K562 (cell line): ENCODE measurements around the gene PEX11B. TPM values are rescaled to one million over a fixed set of nuclear protein-coding genes. Genes with fewer than 3 reads are reported as not detected.
A peak's percentile ranks its signal among the peaks of the same experiment; 100 is the strongest.

ENCODE experiments used
- FOXJ2 ChIP-seq: fragments of 200-800 bp; sonication (Bioruptor generic); IDR thresholded peaks from 2 replicates; pipeline ENCODE4 v1.6.1; 2016; ENCODE audit warnings: missing genetic modification characterization, missing compliant biosample characterization
- FOXK1 ChIP-seq: sonication (generic); formaldehyde crosslinking; IDR thresholded peaks from 2 replicates; pipeline ENCODE4 v1.8.0; 2022; ENCODE audit warnings: missing genetic modification reagents, mild to moderate bottlenecking, borderline replicate concordance
- SMARCA5 ChIP-seq: fragments of 450-650 bp; IDR thresholded peaks from 2 replicates; pipeline ENCODE4 v1.6.1; 2016
- SMARCE1 ChIP-seq: fragments of 450-650 bp; IDR thresholded peaks from 2 replicates; pipeline ENCODE4 v1.7.1; 2016; ENCODE audit warnings: mild to moderate bottlenecking
- TFAM ChIP-seq: fragments of 250-450 bp; sonication (Bioruptor Pico); conservative IDR thresholded peaks from 2 replicates; pipeline ENCODE4 v1.5.0; 2021; ENCODE audit warnings: mild to moderate bottlenecking, moderate library complexity
- polyA plus RNA-seq, 8 experiments: library from polyadenylated mRNA; depleted of rRNA in 4 of 8; stranded (reverse) in 5 of 8; unstranded in 3 of 8; fragments of >200 nt; fragmentation: Nextera tagmentation in 2 of 8; fragmentation: Illumina TruSeq in 1 of 8; extraction: Ambion mirVana in 2 of 8; extraction: Trizol in 1 of 8; gene quantifications; 2 replicates each; pipeline versions ENCODE4 v1.2.1 to v1.2.3, GENCODE V29; 2011 to 2014; ENCODE audit warnings: inconsistent platforms in 1 of 8, missing spikeins in 1 of 8
- total RNA-seq, 7 experiments: library from RNA; depleted of rRNA in 6 of 7; stranded (reverse); fragments of >200 nt in 6 of 7; fragmentation: Illumina TruSeq in 2 of 7; extraction: Trizol in 2 of 7; gene quantifications; 2 replicates each; pipeline versions ENCODE4 v1.2.1 to v1.2.3, GENCODE V29; 2011 to 2021; ENCODE audit warnings: low replicate concordance in 1 of 7
- TF ChIP-seq, protein P1 (sequence below): sonication (generic); IDR thresholded peaks from 2 replicates; pipeline ENCODE4 v1.6.1; 2016
- TF ChIP-seq, protein P2 (sequence below), 2 experiments: IDR thresholded peaks; 2 replicates each; pipeline ENCODE4 v1.6.1; 2012; ENCODE audit warnings: improper control_type of control experiment in 2 of 2, low read depth in 2 of 2, low read length in 2 of 2, borderline replicate concordance in 1 of 2
- TF ChIP-seq, protein P3 (sequence below), 2 experiments: fragments of 450-650 bp in 1 of 2; sonication (generic) in 1 of 2; formaldehyde crosslinking in 1 of 2; IDR thresholded peaks; 2 replicates each; pipeline versions ENCODE4 v1.7.1 to v1.9.0; 2016 to 2022; ENCODE audit warnings: inconsistent platforms in 1 of 2, mild to moderate bottlenecking in 1 of 2, missing genetic modification reagents in 1 of 2

PEX11B gene
- total and polyA plus RNA-seq, 9 of the 15 experiments (the other 6 are each of a cell fraction or from before 2014, with no cell fraction given): 13.2 to 60.0 (median 21.7) TPM

DNA sequence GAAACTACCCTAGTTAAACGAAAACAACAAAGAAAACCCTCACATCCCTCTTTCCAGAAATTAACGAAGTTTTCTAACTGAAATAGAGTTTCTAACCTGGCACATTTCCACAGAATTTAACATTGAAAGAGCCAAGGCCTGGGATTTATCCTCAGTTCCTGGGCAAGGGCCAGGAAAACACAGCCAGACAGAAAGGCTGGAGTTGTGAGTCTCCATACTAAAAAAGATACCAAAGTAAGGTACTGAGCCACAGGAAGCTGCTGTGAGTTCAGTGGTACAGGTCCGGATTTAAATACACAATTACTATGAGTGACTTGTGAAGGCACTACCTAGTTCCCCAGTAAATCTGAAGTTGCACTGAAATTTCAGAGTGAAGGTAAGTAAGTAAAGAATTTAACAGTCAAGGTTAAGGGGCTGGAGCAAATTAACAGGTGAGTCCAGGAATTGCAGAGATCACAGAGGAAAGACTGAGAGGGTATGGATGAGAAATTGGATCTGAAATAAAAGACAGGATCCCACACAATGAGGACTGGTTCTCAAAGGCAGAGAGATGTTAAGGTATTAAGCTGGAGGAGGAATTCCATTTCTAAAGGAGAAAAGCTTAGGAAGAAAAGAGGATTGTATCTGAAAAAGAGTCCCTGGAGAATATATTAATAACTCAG is 38.4 kb upstream of the PEX11B start (continued):
- TF ChIP-seq, protein P1, sequence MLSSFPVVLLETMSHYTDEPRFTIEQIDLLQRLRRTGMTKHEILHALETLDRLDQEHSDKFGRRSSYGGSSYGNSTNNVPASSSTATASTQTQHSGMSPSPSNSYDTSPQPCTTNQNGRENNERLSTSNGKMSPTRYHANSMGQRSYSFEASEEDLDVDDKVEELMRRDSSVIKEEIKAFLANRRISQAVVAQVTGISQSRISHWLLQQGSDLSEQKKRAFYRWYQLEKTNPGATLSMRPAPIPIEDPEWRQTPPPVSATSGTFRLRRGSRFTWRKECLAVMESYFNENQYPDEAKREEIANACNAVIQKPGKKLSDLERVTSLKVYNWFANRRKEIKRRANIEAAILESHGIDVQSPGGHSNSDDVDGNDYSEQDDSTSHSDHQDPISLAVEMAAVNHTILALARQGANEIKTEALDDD: peak; percentile 39; the same call in 1 of the 2 replicates
- 0 out of 2 replicates have a peak, but pooled peaks have one; percentile 33 for TF ChIP-seq SMARCA5
- TF ChIP-seq, protein P2, sequence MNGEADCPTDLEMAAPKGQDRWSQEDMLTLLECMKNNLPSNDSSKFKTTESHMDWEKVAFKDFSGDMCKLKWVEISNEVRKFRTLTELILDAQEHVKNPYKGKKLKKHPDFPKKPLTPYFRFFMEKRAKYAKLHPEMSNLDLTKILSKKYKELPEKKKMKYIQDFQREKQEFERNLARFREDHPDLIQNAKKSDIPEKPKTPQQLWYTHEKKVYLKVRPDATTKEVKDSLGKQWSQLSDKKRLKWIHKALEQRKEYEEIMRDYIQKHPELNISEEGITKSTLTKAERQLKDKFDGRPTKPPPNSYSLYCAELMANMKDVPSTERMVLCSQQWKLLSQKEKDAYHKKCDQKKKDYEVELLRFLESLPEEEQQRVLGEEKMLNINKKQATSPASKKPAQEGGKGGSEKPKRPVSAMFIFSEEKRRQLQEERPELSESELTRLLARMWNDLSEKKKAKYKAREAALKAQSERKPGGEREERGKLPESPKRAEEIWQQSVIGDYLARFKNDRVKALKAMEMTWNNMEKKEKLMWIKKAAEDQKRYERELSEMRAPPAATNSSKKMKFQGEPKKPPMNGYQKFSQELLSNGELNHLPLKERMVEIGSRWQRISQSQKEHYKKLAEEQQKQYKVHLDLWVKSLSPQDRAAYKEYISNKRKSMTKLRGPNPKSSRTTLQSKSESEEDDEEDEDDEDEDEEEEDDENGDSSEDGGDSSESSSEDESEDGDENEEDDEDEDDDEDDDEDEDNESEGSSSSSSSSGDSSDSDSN (IDR thresholded peaks at IDR 0.05; ENCODE audit: borderline replicate concordance in 1 of 2, low read depth in 2 of 2, low read length in 2 of 2): 0 out of 4 replicates have a peak, but pooled peaks of 1 of the 2 experiments have one; percentile 12
- no peak for TF ChIP-seq FOXK1
- TF ChIP-seq SMARCE1: 0 out of 2 replicates have a peak, but pooled peaks have one; percentile 18
- TF ChIP-seq FOXJ2 (tag): peak; percentile 27; the same call in 1 of the 2 replicates
- no peak for TF ChIP-seq TFAM (CRISPR knock-in tag)
- TF ChIP-seq, protein P3, sequence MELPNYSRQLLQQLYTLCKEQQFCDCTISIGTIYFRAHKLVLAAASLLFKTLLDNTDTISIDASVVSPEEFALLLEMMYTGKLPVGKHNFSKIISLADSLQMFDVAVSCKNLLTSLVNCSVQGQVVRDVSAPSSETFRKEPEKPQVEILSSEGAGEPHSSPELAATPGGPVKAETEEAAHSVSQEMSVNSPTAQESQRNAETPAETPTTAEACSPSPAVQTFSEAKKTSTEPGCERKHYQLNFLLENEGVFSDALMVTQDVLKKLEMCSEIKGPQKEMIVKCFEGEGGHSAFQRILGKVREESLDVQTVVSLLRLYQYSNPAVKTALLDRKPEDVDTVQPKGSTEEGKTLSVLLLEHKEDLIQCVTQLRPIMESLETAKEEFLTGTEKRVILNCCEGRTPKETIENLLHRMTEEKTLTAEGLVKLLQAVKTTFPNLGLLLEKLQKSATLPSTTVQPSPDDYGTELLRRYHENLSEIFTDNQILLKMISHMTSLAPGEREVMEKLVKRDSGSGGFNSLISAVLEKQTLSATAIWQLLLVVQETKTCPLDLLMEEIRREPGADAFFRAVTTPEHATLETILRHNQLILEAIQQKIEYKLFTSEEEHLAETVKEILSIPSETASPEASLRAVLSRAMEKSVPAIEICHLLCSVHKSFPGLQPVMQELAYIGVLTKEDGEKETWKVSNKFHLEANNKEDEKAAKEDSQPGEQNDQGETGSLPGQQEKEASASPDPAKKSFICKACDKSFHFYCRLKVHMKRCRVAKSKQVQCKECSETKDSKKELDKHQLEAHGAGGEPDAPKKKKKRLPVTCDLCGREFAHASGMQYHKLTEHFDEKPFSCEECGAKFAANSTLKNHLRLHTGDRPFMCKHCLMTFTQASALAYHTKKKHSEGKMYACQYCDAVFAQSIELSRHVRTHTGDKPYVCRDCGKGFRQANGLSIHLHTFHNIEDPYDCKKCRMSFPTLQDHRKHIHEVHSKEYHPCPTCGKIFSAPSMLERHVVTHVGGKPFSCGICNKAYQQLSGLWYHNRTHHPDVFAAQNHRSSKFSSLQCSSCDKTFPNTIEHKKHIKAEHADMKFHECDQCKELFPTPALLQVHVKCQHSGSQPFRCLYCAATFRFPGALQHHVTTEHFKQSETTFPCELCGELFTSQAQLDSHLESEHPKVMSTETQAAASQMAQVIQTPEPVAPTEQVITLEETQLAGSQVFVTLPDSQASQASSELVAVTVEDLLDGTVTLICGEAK (IDR thresholded peaks at IDR 0.05): peak; percentile 59; the same call in 1 of the 2 replicates
- TF ChIP-seq, protein P3 (CRISPR knock-in tag; IDR thresholded peaks at IDR 0.05): no peak
